HepG2 (cell line): ENCODE results near the gene PLCB1. TPM values are rescaled to one million over a fixed set of nuclear protein-coding genes. Genes with fewer than 3 reads are reported as not detected.

Experiments
- FLYWCH1 ChIP-seq: sonication (generic); formaldehyde crosslinking; IDR thresholded peaks from 2 replicates; pipeline ENCODE4 v1.8.1; 2023; ENCODE audit warnings: mild to moderate bottlenecking, missing genetic modification reagents
- GMEB2 ChIP-seq: IDR thresholded peaks from 2 replicates; pipeline ENCODE4 v1.6.1; 2016; ENCODE audit warnings: missing biosample characterization, missing genetic modification reagents, low read depth
- HNF1A ChIP-seq, 2 experiments: sonication (generic) in 1 of 2; formaldehyde crosslinking in 1 of 2; IDR thresholded peaks; 2 replicates each; pipeline versions ENCODE4 v1.4.0 to v1.6.1; 2016 to 2020; ENCODE audit warnings: borderline replicate concordance in 1 of 2, low read depth in 1 of 2, mild to moderate bottlenecking in 1 of 2, missing genetic modification reagents in 1 of 2
- ISL2 ChIP-seq: sonication (generic); formaldehyde crosslinking; IDR thresholded peaks from 2 replicates; pipeline ENCODE4 v1.5.0; 2020; ENCODE audit warnings: missing genetic modification reagents
- JDP2 ChIP-seq: sonication (generic); formaldehyde crosslinking; IDR thresholded peaks from 2 replicates; pipeline ENCODE4 v1.8.1; 2022; ENCODE audit warnings: missing genetic modification reagents, borderline replicate concordance
- KLF12 ChIP-seq: sonication (generic); formaldehyde crosslinking; IDR thresholded peaks from 2 replicates; pipeline ENCODE4 v1.4.0; 2020; ENCODE audit warnings: missing genetic modification reagents, borderline replicate concordance
- MED13 ChIP-seq: sonication (generic); formaldehyde crosslinking; IDR thresholded peaks from 2 replicates; pipeline ENCODE4 v1.5.0; 2020; ENCODE audit warnings: missing genetic modification reagents
- NONO ChIP-seq, 2 experiments: fragments of 450-650 bp in 1 of 2; sonication (generic) in 1 of 2; formaldehyde crosslinking in 1 of 2; IDR thresholded peaks in 1 of 2; conservative IDR thresholded peaks in 1 of 2; 2 replicates each; pipeline versions ENCODE4 v1.6.1 to v1.8.0; 2017 to 2022; ENCODE audit warnings: mild to moderate bottlenecking in 1 of 2, missing genetic modification reagents in 1 of 2, moderate library complexity in 1 of 2
- NR2F1 ChIP-seq, 2 experiments: fragments of 450-650 bp in 1 of 2; formaldehyde crosslinking in 1 of 2; IDR thresholded peaks; 2 replicates each; pipeline versions ENCODE4 v1.5.0 to v1.6.1; 2016 to 2020; ENCODE audit warnings: mild to moderate bottlenecking in 1 of 2, missing compliant biosample characterization in 1 of 2, missing genetic modification reagents in 1 of 2, moderate library complexity in 1 of 2
- SP5 ChIP-seq: IDR thresholded peaks from 2 replicates; pipeline ENCODE4 v1.6.1; 2016; ENCODE audit warnings: low read depth, borderline replicate concordance
- ZHX1 ChIP-seq: sonication (generic); formaldehyde crosslinking; IDR thresholded peaks from 2 replicates; pipeline ENCODE4 v1.8.1; 2022; ENCODE audit warnings: low read depth, mild to moderate bottlenecking, missing genetic modification reagents
- ZNF33B ChIP-seq: sonication (generic); formaldehyde crosslinking; IDR thresholded peaks from 2 replicates; pipeline ENCODE4 v1.5.1; 2020; ENCODE audit warnings: mild to moderate bottlenecking, missing genetic modification reagents
- ZNF350 ChIP-seq: sonication (generic); formaldehyde crosslinking; IDR thresholded peaks from 2 replicates; pipeline ENCODE4 v1.4.0; 2020; ENCODE audit warnings: mild to moderate bottlenecking, low read depth, missing genetic modification reagents, borderline replicate concordance
- ZNF547 ChIP-seq: sonication (generic); formaldehyde crosslinking; IDR thresholded peaks from 2 replicates; pipeline ENCODE4 v1.5.1; 2020; ENCODE audit warnings: mild to moderate bottlenecking, missing genetic modification reagents
- polyA plus RNA-seq, 8 experiments: library from polyadenylated mRNA; depleted of rRNA in 3 of 8; stranded (reverse) in 7 of 8; unstranded in 1 of 8; fragments of >200 nt; fragmentation: Illumina TruSeq in 4 of 8; extraction: Trizol in 4 of 8; gene quantifications; 2 replicates each; pipeline versions ENCODE4 v1.2.1 to v1.2.3, GENCODE V29; 2011 to 2016; ENCODE audit warnings: low read depth in 4 of 8, missing spikeins in 1 of 8, mixed read lengths in 1 of 8; ENCODE audit not compliant: insufficient read depth in 1 of 8
- total RNA-seq, 5 experiments: library from RNA; depleted of rRNA; stranded (reverse); fragments of >200 nt; fragmentation: Illumina TruSeq; extraction: Trizol; gene quantifications; 2 replicates each; pipeline ENCODE4 v1.2.3, GENCODE V29; 2016; ENCODE audit warnings: low read depth in 1 of 5
- TF ChIP-seq, protein P1 (sequence below): IDR thresholded peaks from 2 replicates; pipeline ENCODE4 v1.6.1; 2016; ENCODE audit warnings: low read depth, borderline replicate concordance
- TF ChIP-seq, protein P2 (sequence below): sonication (generic); formaldehyde crosslinking; IDR thresholded peaks from 2 replicates; pipeline ENCODE4 v1.8.0; 2022; ENCODE audit warnings: missing genetic modification reagents, mild to moderate bottlenecking, borderline replicate concordance

The PLCB1 gene
- total and polyA plus RNA-seq, 2 of the 13 experiments (the other 11 are each of a cell fraction or from before 2014, with no cell fraction given) = 42.4 to 55.9 TPM

GRCh38 chr20:8809107-8809953, 677.3 kb downstream of the PLCB1 start (continued):
- TF ChIP-seq HNF1A (IDR thresholded peaks at IDR 0.05; ENCODE audit: low read depth) (peak; percentile 96), HNF1A (CRISPR knock-in tag; IDR thresholded peaks at IDR 0.05; ENCODE audit: borderline replicate concordance) (peak; percentile 98), NONO (IDR thresholded peaks at IDR 0.05) (no peak), NONO (CRISPR knock-in tag; conservative IDR thresholded peaks at IDR 0.05) (peak; percentile 72; the same call in 1 of the 2 replicates), FLYWCH1 (CRISPR knock-in tag) (no peak), ZNF547 (CRISPR knock-in tag) (0 out of 2 replicates have a peak, but pooled peaks have one; percentile 65), KLF12 (CRISPR knock-in tag) (0 out of 2 replicates have a peak, but pooled peaks have one; percentile 24), ISL2 (CRISPR knock-in tag) (peak; percentile 86), MED13 (CRISPR knock-in tag) (0 out of 2 replicates have a peak, but pooled peaks have one; percentile 21), ZNF33B (CRISPR knock-in tag) (peak; percentile 87), ZNF350 (CRISPR knock-in tag) (peak; percentile 35; the same call in 1 of the 2 replicates), JDP2 (CRISPR knock-in tag) (no peak), NR2F1 (CRISPR knock-in tag; IDR thresholded peaks at IDR 0.05) (peak in 1 of 2 experiments; percentile 27; a peak in 1 of 4 replicates), GMEB2 (no peak), SP5 (peak; percentile 46; the same call in 1 of the 2 replicates), ZHX1 (CRISPR knock-in tag) (no peak; the same call in 1 of the 2 replicates)
- TF ChIP-seq, protein P1, sequence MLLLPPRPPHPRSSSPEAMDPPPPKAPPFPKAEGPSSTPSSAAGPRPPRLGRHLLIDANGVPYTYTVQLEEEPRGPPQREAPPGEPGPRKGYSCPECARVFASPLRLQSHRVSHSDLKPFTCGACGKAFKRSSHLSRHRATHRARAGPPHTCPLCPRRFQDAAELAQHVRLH = peak; percentile 25; the same call in 1 of the 2 replicates
- TF ChIP-seq, protein P2, sequence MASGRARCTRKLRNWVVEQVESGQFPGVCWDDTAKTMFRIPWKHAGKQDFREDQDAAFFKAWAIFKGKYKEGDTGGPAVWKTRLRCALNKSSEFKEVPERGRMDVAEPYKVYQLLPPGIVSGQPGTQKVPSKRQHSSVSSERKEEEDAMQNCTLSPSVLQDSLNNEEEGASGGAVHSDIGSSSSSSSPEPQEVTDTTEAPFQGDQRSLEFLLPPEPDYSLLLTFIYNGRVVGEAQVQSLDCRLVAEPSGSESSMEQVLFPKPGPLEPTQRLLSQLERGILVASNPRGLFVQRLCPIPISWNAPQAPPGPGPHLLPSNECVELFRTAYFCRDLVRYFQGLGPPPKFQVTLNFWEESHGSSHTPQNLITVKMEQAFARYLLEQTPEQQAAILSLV (CRISPR knock-in tag) = 0 out of 2 replicates have a peak, but pooled peaks have one; percentile 52
